HEK293 (cell line): Measurements from ENCODE around the gene NENF.

ENCODE experiments used
- CTCF ChIA-PET: fragments of 350-600 bp; formaldehyde crosslinking; extraction: SDS; loops from one replicate; lab custom pipeline; 2021; ENCODE audit warnings: antibody characterized with exemption; lab: Yijun Ruan, JAX
- POLR2A ChIA-PET: fragments of 300-600 bp; formaldehyde crosslinking; extraction: SDS; loops from one replicate; lab custom pipeline; 2020; ENCODE audit warnings: antibody characterized with exemption, inconsistent platforms; lab: Yijun Ruan, JAX
- H3K27ac ChIP-seq: fragments of 200-500 bp; sonication (Bioruptor generic); 2 replicates; pipeline ENCODE4 v1.5.1; 2014; ENCODE audit warnings: low read depth, low read length, control low read depth, inconsistent platforms; ENCODE audit errors: extremely low read depth
- H3K36me3 ChIP-seq, 2 experiments: fragments of 200-500 bp in 1 of 2; sonication (Bioruptor generic) in 1 of 2; 1 replicate in 1 of 2; 2 replicates in 1 of 2; pipeline ENCODE4 v1.5.1; 2014 to 2017; ENCODE audit warnings: inconsistent platforms in 2 of 2, low read length in 2 of 2; ENCODE audit not compliant: control insufficient read depth in 2 of 2, insufficient read depth in 1 of 2
- H3K4me1 ChIP-seq: fragments of 200-500 bp; sonication (Bioruptor generic); 2 replicates; pipeline ENCODE4 v1.5.1; 2014; ENCODE audit warnings: mild to moderate bottlenecking, low read length, inconsistent platforms; ENCODE audit not compliant: control insufficient read depth, insufficient read depth
- H3K4me3 ChIP-seq: 2 replicates; pipeline ENCODE4 v1.5.1; 2011; ENCODE audit warnings: low read depth, mild to moderate bottlenecking, control low read depth, low read length, moderate library complexity
- H3K9me3 ChIP-seq: fragments of 200-500 bp; sonication (Bioruptor generic); 2 replicates; pipeline ENCODE4 v1.5.1; 2014; ENCODE audit warnings: low read depth, low read length, inconsistent platforms; ENCODE audit not compliant: control insufficient read depth, insufficient read depth
- HIC1 ChIP-seq: fragments of 450-650 bp; formaldehyde crosslinking; IDR thresholded peaks from 2 replicates; pipeline ENCODE4 v1.5.1; 2016; ENCODE audit warnings: missing biosample characterization, missing genetic modification characterization
- HOXA7 ChIP-seq: sonication (generic); formaldehyde crosslinking; IDR thresholded peaks from 2 replicates; pipeline ENCODE4 v1.8.1; 2022; ENCODE audit warnings: missing genetic modification reagents, borderline replicate concordance
- PATZ1 ChIP-seq: fragments of 450-650 bp; formaldehyde crosslinking; IDR thresholded peaks from 2 replicates; pipeline ENCODE4 v1.5.1; 2016; ENCODE audit warnings: missing biosample characterization, missing genetic modification characterization
- ZBTB44 ChIP-seq: fragments of 450-650 bp; IDR thresholded peaks from 2 replicates; pipeline ENCODE4 v1.5.1; 2018; ENCODE audit warnings: missing biosample characterization, mild to moderate bottlenecking, missing genetic modification characterization
- ZFP41 ChIP-seq: fragments of 450-650 bp; formaldehyde crosslinking; IDR thresholded peaks from 2 replicates; pipeline ENCODE4 v1.5.1; 2016; ENCODE audit warnings: missing biosample characterization, missing genetic modification characterization, borderline replicate concordance
- ZNF112 ChIP-seq: fragments of 450-650 bp; formaldehyde crosslinking; IDR thresholded peaks from 2 replicates; pipeline ENCODE4 v1.5.0; 2017; ENCODE audit warnings: missing biosample characterization, missing genetic modification characterization
- ZNF140 ChIP-seq: fragments of 450-650 bp; formaldehyde crosslinking; IDR thresholded peaks from 2 replicates; pipeline ENCODE4 v1.5.1; 2016; ENCODE audit warnings: missing biosample characterization, missing genetic modification characterization
- ZNF148 ChIP-seq: fragments of 450-650 bp; formaldehyde crosslinking; IDR thresholded peaks from 2 replicates; pipeline ENCODE4 v1.5.0; 2017; ENCODE audit warnings: missing biosample characterization, missing genetic modification characterization, borderline replicate concordance
- ZNF19 ChIP-seq: fragments of 450-650 bp; formaldehyde crosslinking; IDR thresholded peaks from 2 replicates; pipeline ENCODE4; 2016; ENCODE audit warnings: missing biosample characterization, missing genetic modification characterization, low read depth
- ZNF366 ChIP-seq: fragments of 450-650 bp; formaldehyde crosslinking; conservative IDR thresholded peaks from 2 replicates; pipeline ENCODE4 v1.5.1; 2016; ENCODE audit warnings: missing biosample characterization, missing genetic modification characterization
- ZNF394 ChIP-seq: fragments of 450-650 bp; formaldehyde crosslinking; IDR thresholded peaks from 2 replicates; pipeline ENCODE4 v1.5.1; 2016; ENCODE audit warnings: missing biosample characterization, missing genetic modification characterization, mild to moderate bottlenecking, moderate library complexity, borderline replicate concordance
- ZNF510 ChIP-seq: fragments of 450-650 bp; formaldehyde crosslinking; IDR thresholded peaks from 2 replicates; pipeline ENCODE4 v1.5.1; 2018; ENCODE audit warnings: mild to moderate bottlenecking, missing genetic modification characterization, missing biosample characterization; ENCODE audit not compliant: insufficient replicate concordance
- ZNF561 ChIP-seq: fragments of 450-650 bp; IDR thresholded peaks from 2 replicates; pipeline ENCODE4 v1.5.1; 2018; ENCODE audit warnings: missing biosample characterization, missing genetic modification characterization, borderline replicate concordance
- ZNF580 ChIP-seq: fragments of 450-650 bp; formaldehyde crosslinking; IDR thresholded peaks from 2 replicates; pipeline ENCODE4 v1.5.1; 2016; ENCODE audit warnings: missing biosample characterization, missing genetic modification characterization
- ZNF629 ChIP-seq: fragments of 450-650 bp; formaldehyde crosslinking; IDR thresholded peaks from 2 replicates; pipeline ENCODE4 v1.5.1; 2017; ENCODE audit warnings: missing biosample characterization, missing genetic modification characterization
- ZNF701 ChIP-seq: fragments of 450-650 bp; formaldehyde crosslinking; IDR thresholded peaks from 2 replicates; pipeline ENCODE4 v1.5.1; 2016; ENCODE audit warnings: missing biosample characterization, missing genetic modification characterization
- ZNF830 ChIP-seq: fragments of 450-650 bp; IDR thresholded peaks from 2 replicates; pipeline ENCODE4 v1.5.0; 2018; ENCODE audit warnings: missing biosample characterization, missing genetic modification characterization, low read depth, mild to moderate bottlenecking, moderate library complexity

The NENF gene

GRCh38 chr1:212470059-212470458 lies 37.3 kb downstream of the NENF start:
- no peak overlapping the region for H3K27ac ChIP-seq
- TF ChIP-seq ZNF112 (no peak), HIC1 (tag by site-specific recombination) (no peak), ZNF701 (tag by site-specific recombination) (no peak), ZNF510 (tag by site-specific recombination) (no peak)
- TF ChIP-seq, all 188 proteins: peak for 0
- ChIA-PET POLR2A (interaction anchor here (1.6 kb wide), 1 partner anchor 138 kb away, joined by 9 read pairs; the partner anchor contains the start of gene ATF3), CTCF (interaction anchor here (0.6 to 3.1 kb wide), 3 partner anchors 14 to 195 kb away, joined by 3 to 17 read pairs (median 4); no protein-coding TSS in a partner anchor)
- no peak overlapping the region for H3K4me3 ChIP-seq
- no peaks in the 10 kb centered on the region for H3K4me1 ChIP-seq
- H3K9me3 ChIP-seq = no peaks in the 10 kb centered on the region
- H3K36me3 ChIP-seq = no peaks in the 10 kb centered on the region

GRCh38 chr1:212471286-212471685 lies 38.6 kb downstream of the NENF start:
- CTCF ChIA-PET = interaction anchor here (0.6 kb wide), 1 partner anchor 122 kb away, joined by 4 read pairs; no protein-coding TSS in a partner anchor
- no peak for TF ChIP-seq ZNF580 (tag by site-specific recombination)
- TF ChIP-seq ZNF561 (tag by site-specific recombination) = no peak
- TF ChIP-seq, all 188 proteins: peak for 0
- Histone ChIP-seq H3K4me3 (no peak overlapping the region), H3K4me1 (no peaks in the 10 kb centered on the region), H3K27ac (no peak overlapping the region), H3K9me3 (no peaks in the 10 kb centered on the region), H3K36me3 (no peaks in the 10 kb centered on the region)
- POLR2A ChIA-PET = interaction anchor here (1.6 kb wide), 1 partner anchor 137 kb away, joined by 9 read pairs; the partner anchor contains the start of gene ATF3

GRCh38 chr1:212471891-212472675 lies 39.4 kb downstream of the NENF start:
- CTCF ChIA-PET = interaction anchor here (0.5 to 0.6 kb wide), 3 partner anchors 142 to 437 kb away, joined by 3 to 7 read pairs (median 3); partner anchors contain the start of genes DTL and INTS7

More at GRCh38 chr1:212471891-212472675, 39.4 kb downstream of the NENF start:
- Histone ChIP-seq H3K36me3 (no peaks in the 10 kb centered on the region), H3K27ac (no peak overlapping the region), H3K4me3 (no peak overlapping the region), H3K4me1 (no peaks in the 10 kb centered on the region), H3K9me3 (no peaks in the 10 kb centered on the region)
- POLR2A ChIA-PET = interaction anchor here (3.0 kb wide), 1 partner anchor 136 kb away, joined by 9 read pairs; the partner anchor contains the start of gene ATF3
- TF ChIP-seq ZNF830 = no peak
- TF ChIP-seq ZNF140 = no peak
- no peak for TF ChIP-seq HOXA7
- TF ChIP-seq ZFP41 (tag by site-specific recombination) = no peak
- TF ChIP-seq ZNF112 = no peak
- TF ChIP-seq ZBTB44 (tag by site-specific recombination) = no peak
- TF ChIP-seq ZNF629 (tag by site-specific recombination) = no peak
- no peak for TF ChIP-seq ZNF148 (tag by site-specific recombination)
- no peak for TF ChIP-seq ZNF366 (tag by site-specific recombination)
- TF ChIP-seq ZNF19 (tag by site-specific recombination) = no peak
- TF ChIP-seq ZNF394 (tag by site-specific recombination) = no peak
- TF ChIP-seq PATZ1 (tag by site-specific recombination) = no peak
